HEK293 (cell line): ENCODE data around the gene HS3ST5.

Experiments
- CTCF ChIA-PET: fragments of 350-600 bp; formaldehyde crosslinking; extraction: SDS; loops from one replicate; lab custom pipeline; 2021; ENCODE audit warnings: antibody characterized with exemption; lab: Yijun Ruan, JAX
- POLR2A ChIA-PET: fragments of 300-600 bp; formaldehyde crosslinking; extraction: SDS; loops from one replicate; lab custom pipeline; 2020; ENCODE audit warnings: antibody characterized with exemption, inconsistent platforms; lab: Yijun Ruan, JAX
- H3K27ac ChIP-seq: fragments of 200-500 bp; sonication (Bioruptor generic); 2 replicates; pipeline ENCODE4 v1.5.1; 2014; ENCODE audit warnings: low read depth, low read length, control low read depth, inconsistent platforms; ENCODE audit errors: extremely low read depth
- H3K36me3 ChIP-seq, 2 experiments: fragments of 200-500 bp in 1 of 2; sonication (Bioruptor generic) in 1 of 2; 1 replicate in 1 of 2; 2 replicates in 1 of 2; pipeline ENCODE4 v1.5.1; 2014 to 2017; ENCODE audit warnings: inconsistent platforms in 2 of 2, low read length in 2 of 2; ENCODE audit not compliant: control insufficient read depth in 2 of 2, insufficient read depth in 1 of 2
- H3K4me1 ChIP-seq: fragments of 200-500 bp; sonication (Bioruptor generic); 2 replicates; pipeline ENCODE4 v1.5.1; 2014; ENCODE audit warnings: mild to moderate bottlenecking, low read length, inconsistent platforms; ENCODE audit not compliant: control insufficient read depth, insufficient read depth
- H3K4me3 ChIP-seq: 2 replicates; pipeline ENCODE4 v1.5.1; 2011; ENCODE audit warnings: low read depth, mild to moderate bottlenecking, control low read depth, low read length, moderate library complexity
- H3K9me3 ChIP-seq: fragments of 200-500 bp; sonication (Bioruptor generic); 2 replicates; pipeline ENCODE4 v1.5.1; 2014; ENCODE audit warnings: low read depth, low read length, inconsistent platforms; ENCODE audit not compliant: control insufficient read depth, insufficient read depth
- KLF17 ChIP-seq: fragments of 450-650 bp; formaldehyde crosslinking; IDR thresholded peaks from 2 replicates; pipeline ENCODE4 v1.5.1; 2016; ENCODE audit warnings: missing biosample characterization, missing genetic modification characterization
- REST ChIP-seq: fragments of 450-650 bp; formaldehyde crosslinking; IDR thresholded peaks from 2 replicates; pipeline ENCODE4 v1.5.1; 2016; ENCODE audit warnings: missing biosample characterization, missing genetic modification characterization
- SETDB1 ChIP-seq: IDR thresholded peaks from one replicate; pipeline ENCODE4 v1.6.1; 2017; ENCODE audit warnings: mild to moderate bottlenecking, low read length, moderate library complexity, mixed read lengths; ENCODE audit not compliant: insufficient read length
- ZBTB1 ChIP-seq: fragments of 450-650 bp; formaldehyde crosslinking; IDR thresholded peaks from 2 replicates; pipeline ENCODE4 v1.5.1; 2016; ENCODE audit warnings: missing biosample characterization, missing genetic modification characterization
- ZBTB11 ChIP-seq: fragments of 450-650 bp; formaldehyde crosslinking; conservative IDR thresholded peaks from 2 replicates; pipeline ENCODE4 v1.5.1; 2016; ENCODE audit warnings: low read depth, missing biosample characterization, missing genetic modification characterization
- ZFP37 ChIP-seq: fragments of 450-650 bp; formaldehyde crosslinking; IDR thresholded peaks from 2 replicates; pipeline ENCODE4 v1.5.1; 2016; ENCODE audit warnings: missing biosample characterization, missing genetic modification characterization
- ZFP69B ChIP-seq: fragments of 450-650 bp; formaldehyde crosslinking; IDR thresholded peaks from 2 replicates; pipeline ENCODE4 v1.5.1; 2016; ENCODE audit warnings: missing biosample characterization, missing genetic modification characterization
- ZNF10 ChIP-seq: fragments of 450-650 bp; formaldehyde crosslinking; IDR thresholded peaks from 2 replicates; pipeline ENCODE4 v1.5.1; 2017; ENCODE audit warnings: missing biosample characterization, missing genetic modification characterization
- ZNF155 ChIP-seq: fragments of 450-650 bp; formaldehyde crosslinking; IDR thresholded peaks from 2 replicates; pipeline ENCODE4 v1.5.1; 2016; ENCODE audit warnings: missing biosample characterization, missing genetic modification characterization
- ZNF174 ChIP-seq: fragments of 450-650 bp; formaldehyde crosslinking; IDR thresholded peaks from 2 replicates; pipeline ENCODE4 v1.5.0; 2017; ENCODE audit warnings: missing biosample characterization, mild to moderate bottlenecking, missing genetic modification characterization
- ZNF175 ChIP-seq: fragments of 450-650 bp; formaldehyde crosslinking; IDR thresholded peaks from 2 replicates; pipeline ENCODE4 v1.5.1; 2016; ENCODE audit warnings: missing biosample characterization, missing genetic modification characterization
- ZNF18 ChIP-seq: fragments of 450-650 bp; formaldehyde crosslinking; IDR thresholded peaks from 2 replicates; pipeline ENCODE4 v1.5.1; 2016; ENCODE audit warnings: missing biosample characterization, missing genetic modification characterization
- ZNF2 ChIP-seq: fragments of 450-650 bp; formaldehyde crosslinking; IDR thresholded peaks from 2 replicates; pipeline ENCODE4 v1.5.1; 2016; ENCODE audit warnings: missing biosample characterization, missing genetic modification characterization
- ZNF223 ChIP-seq: fragments of 450-650 bp; formaldehyde crosslinking; IDR thresholded peaks from 2 replicates; pipeline ENCODE4 v1.5.1; 2016; ENCODE audit warnings: missing biosample characterization, missing genetic modification characterization
- ZNF521 ChIP-seq: fragments of 450-650 bp; formaldehyde crosslinking; IDR thresholded peaks from 2 replicates; pipeline ENCODE4 v1.5.1; 2017; ENCODE audit warnings: missing biosample characterization, mild to moderate bottlenecking, missing genetic modification characterization
- ZNF544 ChIP-seq: fragments of 450-650 bp; formaldehyde crosslinking; IDR thresholded peaks from 2 replicates; pipeline ENCODE4 v1.5.0; 2017; ENCODE audit warnings: missing biosample characterization, missing genetic modification characterization
- ZNF621 ChIP-seq: fragments of 450-650 bp; formaldehyde crosslinking; IDR thresholded peaks from 2 replicates; pipeline ENCODE4 v1.5.1; 2017; ENCODE audit warnings: missing biosample characterization, missing genetic modification characterization
- ZNF626 ChIP-seq: fragments of 450-650 bp; sonication (Bioruptor Pico); formaldehyde crosslinking; IDR thresholded peaks from 2 replicates; pipeline ENCODE4 v1.5.1; 2018; ENCODE audit warnings: missing biosample characterization, missing genetic modification characterization, inconsistent platforms
- ZNF645 ChIP-seq: fragments of 450-650 bp; formaldehyde crosslinking; IDR thresholded peaks from 2 replicates; pipeline ENCODE4; 2016; ENCODE audit warnings: missing biosample characterization, missing genetic modification characterization
- ZNF677 ChIP-seq: fragments of 450-650 bp; IDR thresholded peaks from 2 replicates; pipeline ENCODE4 v1.5.0; 2018; ENCODE audit warnings: missing biosample characterization, mild to moderate bottlenecking, missing genetic modification characterization, moderate library complexity
- ZNF692 ChIP-seq: fragments of 450-650 bp; formaldehyde crosslinking; IDR thresholded peaks from 2 replicates; pipeline ENCODE4 v1.5.1; 2016; ENCODE audit warnings: missing biosample characterization, missing genetic modification characterization
- ZNF701 ChIP-seq: fragments of 450-650 bp; formaldehyde crosslinking; IDR thresholded peaks from 2 replicates; pipeline ENCODE4 v1.5.1; 2016; ENCODE audit warnings: missing biosample characterization, missing genetic modification characterization
- ZNF707 ChIP-seq: fragments of 450-650 bp; formaldehyde crosslinking; IDR thresholded peaks from 2 replicates; pipeline ENCODE4 v1.5.1; 2016; ENCODE audit warnings: missing biosample characterization, missing genetic modification characterization
- ZNF785 ChIP-seq: fragments of 450-650 bp; formaldehyde crosslinking; IDR thresholded peaks from 2 replicates; pipeline ENCODE4 v1.5.1; 2016; ENCODE audit warnings: missing biosample characterization, missing genetic modification characterization

HS3ST5 gene

GRCh38 chr6:114258376-114258775 lies 84.4 kb downstream of the HS3ST5 start:
- H3K4me3 ChIP-seq, result no peak overlapping the region
- no peaks in the 10 kb centered on the region for H3K4me1 ChIP-seq
- no peaks in the 10 kb centered on the region for H3K9me3 ChIP-seq
- ChIA-PET POLR2A (no interaction called here), CTCF (no interaction called here)
- TF ChIP-seq ZNF2 (tag by site-specific recombination), result no peak
- TF ChIP-seq ZNF155 (tag by site-specific recombination), result no peak
- no peak for TF ChIP-seq ZNF677 (tag by site-specific recombination)
- TF ChIP-seq ZNF174 (tag by site-specific recombination), result no peak
- TF ChIP-seq ZNF645, result no peak
- TF ChIP-seq SETDB1, result no peak
- no peak for TF ChIP-seq ZBTB11 (tag by site-specific recombination)
- no peaks in the 10 kb centered on the region for H3K36me3 ChIP-seq
- no peak overlapping the region for H3K27ac ChIP-seq

GRCh38 chr6:114253431-114253830 lies 89.4 kb downstream of the HS3ST5 start:
- no peaks in the 10 kb centered on the region for H3K4me1 ChIP-seq
- no peak overlapping the region for H3K4me3 ChIP-seq
- H3K9me3 ChIP-seq, result no peaks in the 10 kb centered on the region
- no peaks in the 10 kb centered on the region for H3K36me3 ChIP-seq
- no peak overlapping the region for H3K27ac ChIP-seq
- CTCF ChIA-PET, result no interaction called here
- POLR2A ChIA-PET, result no interaction called here
- TF ChIP-seq ZNF10 (no peak), ZNF626 (no peak), ZNF18 (no peak), ZNF701 (tag by site-specific recombination) (no peak), ZFP69B (tag by site-specific recombination) (no peak), ZNF544 (tag by site-specific recombination) (no peak), ZNF223 (tag by site-specific recombination) (no peak), ZFP37 (tag by site-specific recombination) (no peak), KLF17 (tag by site-specific recombination) (no peak), REST (tag by site-specific recombination) (no peak), ZNF621 (tag by site-specific recombination) (no peak), ZNF175 (no peak), ZNF785 (tag by site-specific recombination) (no peak), ZNF174 (tag by site-specific recombination) (no peak), ZNF521 (tag by site-specific recombination) (no peak), ZNF707 (tag by site-specific recombination) (no peak), ZNF692 (tag by site-specific recombination) (no peak), ZBTB1 (tag by site-specific recombination) (no peak)
